ENCODE results near the gene CTNNBL1.
A peak's percentile ranks its signal among the peaks of the same experiment; 100 is the strongest.

CTNNBL1 gene

DNA sequence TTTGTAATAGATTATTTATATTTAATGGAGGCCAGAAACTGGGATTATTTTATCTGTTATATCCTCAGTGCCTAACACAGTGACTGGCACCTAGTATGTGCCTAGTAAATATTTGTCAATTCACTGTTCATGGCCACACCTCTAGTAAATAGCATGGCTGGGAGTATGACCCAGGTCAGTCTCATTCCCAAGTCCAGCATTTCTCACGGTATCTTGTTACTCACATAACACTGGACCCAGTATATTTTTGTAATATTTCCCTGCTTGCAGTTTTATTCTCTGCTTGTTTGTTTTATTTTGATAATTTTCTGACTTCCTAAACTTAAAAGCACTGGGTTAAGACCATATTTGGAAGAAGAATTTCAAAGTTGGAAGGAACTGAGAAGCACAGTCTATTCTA lies 47.7 kb downstream of the CTNNBL1 start:
- no peak for DNase-seq

DNA sequence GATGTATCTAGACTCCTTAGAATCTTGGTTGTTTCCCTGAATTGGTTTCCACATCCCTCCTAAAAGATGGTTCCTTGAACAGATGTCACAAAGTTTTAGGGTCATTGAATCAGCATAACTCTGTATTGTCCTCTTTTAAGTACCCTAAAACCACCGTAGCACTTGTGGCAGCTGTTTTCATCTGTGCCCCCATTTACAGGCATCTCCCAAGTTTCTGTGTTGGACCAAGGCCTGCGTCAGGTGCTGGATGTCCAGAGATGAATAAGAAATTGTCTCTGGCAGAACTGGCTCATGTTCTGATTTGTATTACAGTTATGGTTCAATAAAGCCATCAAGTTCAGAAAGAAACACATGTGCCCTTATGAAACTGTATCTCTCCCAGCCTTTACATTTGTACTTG lies 48.3 kb downstream of the CTNNBL1 start:
- DNase-seq: peak in 1 of 2 experiments; percentile 41

- no peak for DNase-seq
Measured at GRCh38 chr20:37744347-37744746, 50.5 kb downstream of the CTNNBL1 start.

- no peak for DNase-seq
Measured at GRCh38 chr20:37745553-37745952, 51.7 kb downstream of the CTNNBL1 start.

GRCh38 chr20:37748015-37748414 lies 54.2 kb downstream of the CTNNBL1 start:
- no peak for DNase-seq

DNA sequence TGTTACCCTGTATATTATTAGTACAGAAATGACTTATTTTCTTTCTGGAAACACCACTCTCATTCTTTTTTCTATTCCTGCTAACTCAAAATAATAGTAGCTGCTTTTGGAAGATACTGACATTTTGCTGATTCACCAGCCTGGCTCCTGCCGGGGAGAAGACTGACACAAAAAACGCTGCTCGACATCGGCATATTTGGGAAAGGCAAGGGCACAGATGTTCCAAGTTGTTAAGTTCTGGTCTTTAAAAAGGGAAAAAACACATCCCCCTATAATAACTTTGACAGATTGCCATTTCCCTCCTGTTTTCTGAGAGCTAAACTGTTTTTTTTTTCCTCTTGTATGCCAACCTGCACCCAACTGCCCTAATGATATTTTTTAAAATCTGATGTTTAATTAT lies 55.4 kb downstream of the CTNNBL1 start:
- peak in 1 of 2 experiments; percentile 36 for DNase-seq

DNA sequence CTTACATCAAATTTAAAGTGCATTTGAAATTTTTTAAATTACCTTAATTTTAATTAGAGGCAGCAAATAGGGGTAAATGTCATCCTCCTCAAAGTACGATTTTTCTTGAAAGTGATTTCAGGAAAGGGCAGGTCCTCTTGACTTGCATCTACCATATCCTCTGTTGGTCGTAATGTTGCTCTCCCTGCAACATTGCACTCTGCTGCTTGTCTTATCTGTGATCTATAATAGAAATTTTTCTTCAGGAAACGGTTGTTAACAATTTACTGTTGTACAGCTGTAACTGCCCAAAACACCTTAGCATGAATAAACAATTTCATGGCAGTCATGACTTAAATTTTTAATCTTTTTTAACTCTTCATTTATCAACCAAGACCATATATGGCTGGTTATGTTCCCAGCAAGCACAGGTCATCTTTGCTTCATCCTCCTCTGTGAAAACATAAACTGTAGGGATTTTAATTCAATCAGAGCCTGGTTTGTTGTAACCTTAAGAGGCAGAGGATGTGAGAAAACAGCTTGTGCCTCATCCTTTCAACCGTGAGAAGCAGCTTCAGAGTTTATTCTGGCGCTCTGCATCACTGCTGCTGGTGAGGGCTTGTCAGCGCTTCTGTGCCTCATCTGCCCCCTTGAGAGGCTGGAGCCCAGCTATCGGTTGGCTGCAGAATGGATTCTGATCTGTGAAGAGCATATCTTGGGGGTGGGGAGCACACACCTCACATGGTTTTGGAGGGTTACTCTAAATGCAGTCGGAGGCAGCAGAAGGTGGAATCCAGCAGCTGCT lies 56.0 kb downstream of the CTNNBL1 start:
- peak; percentile 27 to 76 for DNase-seq

GRCh38 chr20:37755665-37756064 lies 61.8 kb downstream of the CTNNBL1 start:
- peak in 1 of 2 experiments; percentile 50 for DNase-seq

DNA sequence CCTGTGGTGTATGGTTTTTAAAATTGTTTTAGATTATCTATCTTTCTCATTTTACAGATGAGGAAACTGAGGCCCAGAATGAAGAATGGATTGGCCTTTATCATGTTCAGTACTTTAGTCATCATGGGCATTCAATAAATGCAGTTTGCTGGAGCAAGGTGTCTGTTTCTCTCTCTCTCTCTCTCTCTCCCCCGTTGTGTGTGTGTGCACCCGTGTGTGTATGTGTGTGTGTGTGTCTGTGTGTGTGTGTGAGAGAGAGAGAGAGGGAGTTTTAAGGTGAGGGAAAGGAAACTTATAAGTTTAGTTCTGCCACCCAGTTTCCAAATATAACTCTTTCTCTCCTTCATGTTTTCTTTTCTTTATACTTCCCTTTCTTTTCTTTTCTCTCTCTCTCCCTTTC lies 62.4 kb downstream of the CTNNBL1 start:
- no peak for DNase-seq

GRCh38 chr20:37757550-37757949 lies 63.7 kb downstream of the CTNNBL1 start:
- DNase-seq: peak in 1 of 2 experiments; percentile 35

GRCh38 chr20:37758332-37758731 lies 64.5 kb downstream of the CTNNBL1 start:
- peak in 1 of 2 experiments; percentile 13 for DNase-seq

- no peak for DNase-seq
Measured at GRCh38 chr20:37759052-37759553, 65.3 kb downstream of the CTNNBL1 start.

DNA sequence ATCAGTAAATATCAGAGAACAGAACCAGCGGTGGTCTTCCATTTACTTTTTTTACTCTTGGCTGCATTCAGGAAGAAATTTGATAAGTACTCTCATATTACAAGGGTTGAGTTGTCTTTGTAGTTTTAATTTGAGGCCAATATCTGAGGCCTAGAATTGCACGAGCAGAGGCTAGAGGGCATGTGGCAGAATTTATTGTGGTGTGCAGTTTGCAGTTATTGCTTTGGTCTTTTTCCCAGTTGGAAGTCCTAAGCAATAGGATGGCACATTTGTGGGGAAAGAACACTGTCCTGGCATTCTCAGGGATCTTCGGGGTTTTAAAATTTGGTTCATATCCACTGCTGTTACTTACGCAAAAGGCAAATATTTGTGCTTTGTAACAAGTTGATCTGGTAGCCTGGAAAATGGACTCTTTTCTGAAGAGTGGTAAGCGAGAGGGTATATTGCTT lies 66.0 kb downstream of the CTNNBL1 start:
- no peak for DNase-seq

GRCh38 chr20:37760322-37760721 lies 66.5 kb downstream of the CTNNBL1 start:
- no peak for DNase-seq

GRCh38 chr20:37762716-37763485 lies 69.1 kb downstream of the CTNNBL1 start:
- no peak for DNase-seq

- DNase-seq: no peak
Measured at GRCh38 chr20:37764333-37764935, 70.6 kb downstream of the CTNNBL1 start.

DNA sequence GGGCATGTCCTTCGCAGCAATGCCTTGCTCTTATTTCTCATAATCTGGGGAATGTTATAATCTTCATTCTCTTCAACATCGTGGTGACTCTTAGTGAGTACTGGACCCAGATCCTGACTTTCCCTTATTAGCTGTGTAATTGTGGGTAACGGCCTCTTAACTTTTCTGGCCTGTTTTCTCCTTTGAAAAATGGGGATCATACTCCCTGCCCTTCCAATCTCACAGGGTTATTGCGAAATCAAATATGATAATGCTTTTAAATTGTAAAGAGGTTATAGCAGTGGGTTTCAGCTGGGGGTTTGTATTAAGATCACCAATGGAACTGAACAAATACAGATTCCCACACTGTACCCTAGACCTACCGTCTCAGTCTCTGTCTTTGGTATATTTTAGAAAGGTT lies 77.1 kb downstream of the CTNNBL1 start:
- DNase-seq: no peak

DNA sequence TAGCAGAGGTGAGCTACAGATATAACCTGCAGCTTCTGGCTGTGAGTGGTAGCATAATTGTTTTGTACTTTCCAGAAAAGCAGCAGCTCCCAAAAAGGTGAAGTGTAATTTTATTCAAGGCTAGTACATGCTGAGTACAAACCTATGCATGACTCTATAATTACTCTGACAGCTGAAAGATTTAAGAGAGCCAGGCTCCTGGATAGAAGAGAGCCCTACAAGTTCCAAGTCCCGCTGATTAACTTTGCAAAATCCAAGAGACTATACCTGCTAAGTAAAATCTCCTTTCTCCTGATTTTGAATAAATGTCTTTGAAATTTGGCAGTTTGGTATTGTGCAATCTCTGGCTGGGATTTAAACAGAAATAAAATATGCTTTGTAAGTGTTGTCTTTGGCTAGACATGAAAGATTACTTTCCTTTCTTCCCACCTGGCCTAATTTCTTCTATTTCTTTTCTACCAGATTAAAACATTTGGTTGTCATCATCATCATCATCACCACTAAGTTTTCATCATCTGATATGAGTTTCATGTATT lies 79.5 kb downstream of the CTNNBL1 start:
- no peak for DNase-seq

DNA sequence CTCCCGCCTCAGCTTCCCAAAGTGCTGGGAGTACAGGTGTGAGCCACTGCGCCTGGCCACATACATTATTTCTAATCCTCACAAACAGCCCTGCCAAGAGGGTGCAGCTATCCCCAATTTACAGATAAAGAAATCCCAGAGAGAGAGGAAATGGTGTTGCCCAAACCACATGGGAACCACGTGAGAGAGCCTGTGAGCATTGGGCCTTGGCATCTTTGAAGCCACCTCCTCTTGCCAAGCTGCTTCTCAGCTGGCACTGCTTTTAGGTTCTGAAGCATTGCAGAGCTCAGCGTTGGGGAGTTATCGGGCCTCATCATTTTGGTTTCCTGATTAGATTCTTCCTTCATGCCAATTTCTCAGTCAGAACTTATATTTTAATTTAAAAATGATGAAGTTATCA lies 80.3 kb downstream of the CTNNBL1 start:
- no peak for DNase-seq

GRCh38 chr20:37775200-37775599 lies 81.4 kb downstream of the CTNNBL1 start:
- DNase-seq: peak; percentile 18 to 56

GRCh38 chr20:37776049-37776448 lies 82.2 kb downstream of the CTNNBL1 start:
- DNase-seq: no peak

DNA sequence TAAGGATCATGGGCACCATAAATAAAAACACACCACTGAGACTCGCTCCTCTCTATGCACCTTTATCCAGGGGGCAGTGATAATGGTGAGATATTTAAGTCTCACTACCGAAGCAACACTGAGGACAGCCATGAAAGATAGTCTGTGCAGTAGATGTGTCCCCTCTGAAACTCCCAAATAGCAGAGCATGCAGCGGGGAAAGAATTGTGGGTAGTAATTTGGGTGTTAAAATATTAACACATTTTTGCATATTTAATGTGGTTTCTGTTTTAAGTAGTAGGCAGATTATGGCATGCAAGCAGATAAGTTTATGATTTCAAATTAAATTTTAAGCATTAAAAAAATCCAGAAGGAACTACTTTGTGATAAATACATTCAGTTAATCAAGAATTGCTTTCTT lies 82.7 kb downstream of the CTNNBL1 start:
- no peak for DNase-seq
